Chondrocyte (in vitro differentiated cells): ENCODE results near the gene LVRN. TPM values are rescaled to one million over a fixed set of nuclear protein-coding genes. Genes with fewer than 3 reads are reported as not detected.

ENCODE experiments used
- DNase-seq: peaks from one replicate; pipeline ENCODE4 v3.0.0; 2021; ENCODE audit warnings: mixed read lengths, low spot score
- H3K27ac Mint-ChIP-seq: one replicate; pipeline ENCODE4 v1.8.0; 2021; ENCODE audit warnings: mild to moderate bottlenecking, moderate library complexity, mixed read lengths; ENCODE audit not compliant: unreplicated experiment
- H3K27me3 Mint-ChIP-seq: 2 replicates; pipeline ENCODE4 v1.8.0; 2021; ENCODE audit warnings: low read depth, mixed read lengths
- H3K36me3 Mint-ChIP-seq: 2 replicates; pipeline ENCODE4 v1.8.0; 2021; ENCODE audit warnings: low read depth, mixed read lengths
- H3K4me1 Mint-ChIP-seq: 2 replicates; pipeline ENCODE4 v1.8.0; 2021; ENCODE audit warnings: low read depth, mild to moderate bottlenecking, mixed read lengths
- H3K4me3 Mint-ChIP-seq: one replicate; pipeline ENCODE4 v1.8.0; 2021; ENCODE audit warnings: mild to moderate bottlenecking, moderate library complexity, mixed read lengths; ENCODE audit not compliant: unreplicated experiment
- H3K9me3 Mint-ChIP-seq: 2 replicates; pipeline ENCODE4 v1.8.0; 2021; ENCODE audit warnings: low read depth, mixed read lengths
- total RNA-seq: library from RNA; stranded (reverse); gene quantifications from 3 replicates; pipeline ENCODE4 v1.2.1, GENCODE V29; 2021
- TF ChIP-seq, protein P1 (sequence below): fragments of 200-600 bp; sonication (generic); IDR thresholded peaks from 2 replicates; pipeline ENCODE4 v1.5.0; 2021; ENCODE audit warnings: antibody characterized with exemption, mild to moderate bottlenecking, moderate library complexity

LVRN gene
- total RNA-seq, 1 donor from 2014 or later = 0.62 TPM

DNA sequence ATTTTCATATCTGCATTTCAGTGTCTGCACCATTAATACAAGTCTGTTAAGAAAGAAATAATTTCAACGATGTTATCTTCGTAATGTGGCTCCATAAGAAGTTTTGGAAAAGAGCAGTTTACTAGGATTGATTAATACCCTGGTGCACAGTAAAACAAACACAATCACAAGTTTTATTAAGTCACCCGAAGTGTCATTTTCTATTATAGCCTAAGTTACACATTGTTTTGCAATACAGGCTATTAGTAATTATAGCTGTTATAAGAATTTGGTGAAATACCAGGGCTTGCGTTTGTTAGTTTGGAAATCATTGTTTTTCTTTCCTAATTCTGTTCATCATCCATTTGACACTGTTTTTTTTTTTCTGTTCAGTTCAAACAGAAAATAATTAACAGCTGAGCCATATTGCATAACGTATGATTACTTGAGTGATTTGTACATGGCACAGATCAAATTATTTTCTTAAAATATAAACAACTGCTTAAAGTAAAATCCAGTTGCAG, 30.6 kb downstream of the LVRN start:
- TF ChIP-seq, protein P1, sequence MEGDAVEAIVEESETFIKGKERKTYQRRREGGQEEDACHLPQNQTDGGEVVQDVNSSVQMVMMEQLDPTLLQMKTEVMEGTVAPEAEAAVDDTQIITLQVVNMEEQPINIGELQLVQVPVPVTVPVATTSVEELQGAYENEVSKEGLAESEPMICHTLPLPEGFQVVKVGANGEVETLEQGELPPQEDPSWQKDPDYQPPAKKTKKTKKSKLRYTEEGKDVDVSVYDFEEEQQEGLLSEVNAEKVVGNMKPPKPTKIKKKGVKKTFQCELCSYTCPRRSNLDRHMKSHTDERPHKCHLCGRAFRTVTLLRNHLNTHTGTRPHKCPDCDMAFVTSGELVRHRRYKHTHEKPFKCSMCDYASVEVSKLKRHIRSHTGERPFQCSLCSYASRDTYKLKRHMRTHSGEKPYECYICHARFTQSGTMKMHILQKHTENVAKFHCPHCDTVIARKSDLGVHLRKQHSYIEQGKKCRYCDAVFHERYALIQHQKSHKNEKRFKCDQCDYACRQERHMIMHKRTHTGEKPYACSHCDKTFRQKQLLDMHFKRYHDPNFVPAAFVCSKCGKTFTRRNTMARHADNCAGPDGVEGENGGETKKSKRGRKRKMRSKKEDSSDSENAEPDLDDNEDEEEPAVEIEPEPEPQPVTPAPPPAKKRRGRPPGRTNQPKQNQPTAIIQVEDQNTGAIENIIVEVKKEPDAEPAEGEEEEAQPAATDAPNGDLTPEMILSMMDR = no peak
- peaks cover 1% of the 10 kb centered on the region for H3K36me3 Mint-ChIP-seq
- H3K9me3 Mint-ChIP-seq = no peaks in the 10 kb centered on the region
- no peak for DNase-seq
- H3K27ac Mint-ChIP-seq = no peak overlapping the region
- no peaks in the 10 kb centered on the region for H3K4me1 Mint-ChIP-seq
- H3K4me3 Mint-ChIP-seq = no peak overlapping the region
- H3K27me3 Mint-ChIP-seq = peaks cover 4% of the 10 kb centered on the region

DNA sequence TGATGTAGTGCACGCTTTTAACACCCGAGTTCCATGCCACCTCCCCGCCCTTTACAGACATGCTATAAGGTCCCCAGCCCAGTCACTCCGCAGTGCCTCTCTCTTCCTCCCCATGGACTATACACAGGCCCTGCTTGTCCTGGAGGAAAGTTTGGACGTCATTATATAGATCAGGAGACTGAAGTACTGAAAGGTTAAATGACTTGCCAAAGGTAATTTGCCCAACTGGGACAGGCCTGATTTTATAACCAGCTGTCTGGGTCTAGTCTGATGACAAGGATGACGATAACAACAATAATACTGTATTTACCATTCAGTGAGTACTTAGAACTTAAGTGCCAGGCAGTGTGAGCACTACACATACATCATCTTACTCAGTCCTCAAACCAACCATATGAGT, 33.1 kb downstream of the LVRN start:
- H3K9me3 Mint-ChIP-seq = no peaks in the 10 kb centered on the region
- no peak overlapping the region for H3K4me3 Mint-ChIP-seq
- no peaks in the 10 kb centered on the region for H3K4me1 Mint-ChIP-seq
- H3K27ac Mint-ChIP-seq = no peak overlapping the region
- DNase-seq = no peak
- H3K27me3 Mint-ChIP-seq = peaks cover 4% of the 10 kb centered on the region
- H3K36me3 Mint-ChIP-seq = no peaks in the 10 kb centered on the region
- TF ChIP-seq, protein P1 = no peak

DNA sequence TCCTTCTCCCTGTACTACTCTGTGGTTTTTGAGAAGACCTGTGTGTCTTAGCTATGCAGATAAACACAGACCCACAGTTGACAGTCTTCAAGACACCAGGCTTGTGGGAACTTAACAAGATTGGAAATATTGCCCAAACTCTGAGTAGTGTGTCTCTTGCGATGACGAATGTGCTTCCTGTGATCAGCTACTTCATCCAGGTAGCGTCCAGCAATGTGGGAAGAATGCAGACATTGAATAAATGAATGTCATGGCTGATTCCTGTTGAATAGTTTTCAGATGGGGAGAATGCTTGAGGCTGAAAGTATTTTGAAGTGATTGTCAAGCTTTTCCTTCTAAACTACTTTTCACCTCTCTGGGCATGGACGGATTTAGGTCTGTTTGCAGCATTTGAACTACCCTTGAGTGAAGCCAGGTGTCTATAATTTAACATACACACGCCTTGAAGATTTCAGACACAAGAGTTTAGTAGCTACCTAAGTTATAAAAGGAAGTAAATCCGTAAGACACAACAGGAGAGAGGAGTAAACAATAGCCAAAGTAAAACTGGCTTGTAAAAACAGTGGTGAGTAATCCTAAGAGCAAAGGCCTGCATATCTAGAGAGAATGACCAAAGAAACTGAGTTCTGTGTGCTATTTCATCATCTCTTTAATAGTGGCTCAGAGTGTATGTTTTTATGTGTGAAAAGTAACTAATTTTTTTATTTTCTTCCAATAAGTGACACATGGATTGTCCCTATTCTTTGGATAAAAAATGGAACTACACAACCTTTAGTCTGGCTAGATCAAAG, 40.0 kb downstream of the LVRN start:
- H3K9me3 Mint-ChIP-seq = no peaks in the 10 kb centered on the region
- TF ChIP-seq, protein P1 = no peak
- no peaks in the 10 kb centered on the region for H3K36me3 Mint-ChIP-seq

DNA sequence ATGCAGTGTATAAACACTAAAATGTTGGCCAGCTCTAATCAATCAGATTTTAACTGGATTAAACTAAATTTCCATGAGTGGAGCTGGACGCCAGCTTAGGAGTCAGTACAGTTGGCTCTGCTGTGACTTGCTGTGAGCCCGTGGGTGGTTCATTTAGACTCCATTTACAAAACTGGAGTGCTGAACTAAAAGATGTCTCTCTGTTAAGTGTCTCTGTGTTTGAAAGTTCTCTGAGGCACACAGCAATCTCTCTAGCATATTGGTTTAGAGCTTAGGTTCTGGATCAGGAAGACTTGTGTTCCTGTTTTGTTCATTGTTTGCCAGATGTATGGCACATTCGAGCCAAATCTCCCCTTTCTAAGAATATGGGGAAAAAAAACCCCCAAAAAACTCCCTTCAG, 42.0 kb downstream of the LVRN start:
- H3K9me3 Mint-ChIP-seq = no peaks in the 10 kb centered on the region
- TF ChIP-seq, protein P1 = no peak
- H3K27me3 Mint-ChIP-seq = no peaks in the 10 kb centered on the region
- no peaks in the 10 kb centered on the region for H3K36me3 Mint-ChIP-seq
- H3K4me1 Mint-ChIP-seq = peaks cover 4% of the 10 kb centered on the region
- no peak overlapping the region for H3K27ac Mint-ChIP-seq
- no peak overlapping the region for H3K4me3 Mint-ChIP-seq
- DNase-seq = no peak

More for the DNA sequence above, 40.0 kb downstream of the LVRN start:
- H3K27me3 Mint-ChIP-seq = no peaks in the 10 kb centered on the region
- no peak overlapping the region for H3K27ac Mint-ChIP-seq
- peaks cover 4% of the 10 kb centered on the region for H3K4me1 Mint-ChIP-seq
- H3K4me3 Mint-ChIP-seq = no peak overlapping the region
- DNase-seq = no peak

DNA sequence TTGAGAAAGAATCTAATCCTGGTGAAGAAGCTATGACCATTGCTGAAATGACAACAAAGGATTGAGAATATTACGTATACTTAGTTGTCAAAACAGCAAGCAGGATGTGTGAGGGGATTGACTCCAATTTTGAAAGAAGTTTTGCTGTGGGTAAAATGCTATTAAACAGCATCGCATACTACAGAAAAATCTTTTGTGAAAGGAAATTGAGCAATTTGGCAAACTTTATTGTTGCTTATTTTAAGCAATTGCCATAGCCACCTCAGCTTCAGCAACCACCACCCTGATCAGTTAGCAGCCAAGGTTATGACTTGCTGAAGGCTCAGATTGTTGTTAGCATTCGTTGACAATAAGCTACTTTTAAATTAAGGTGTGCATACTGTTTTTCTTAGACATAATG, 47.5 kb downstream of the LVRN start:
- TF ChIP-seq, protein P1 = no peak
- Mint-ChIP-seq H3K36me3 (no peaks in the 10 kb centered on the region), H3K4me3 (no peak overlapping the region), H3K9me3 (no peaks in the 10 kb centered on the region), H3K27ac (no peak overlapping the region), H3K4me1 (peaks cover 4% of the 10 kb centered on the region), H3K27me3 (no peaks in the 10 kb centered on the region)
- DNase-seq = no peak
